Endothelial cell of umbilical vein (primary cell): ENCODE results near the gene IL4I1.

Source experiments
- CTCF ChIP-seq, 2 donors: IDR thresholded peaks; 1 replicate in 1 of 2; 2 replicates in 1 of 2; pipeline ENCODE4 v1.5.1; 2011; ENCODE audit warnings: low read length in 2 of 2, mild to moderate bottlenecking in 2 of 2, moderate library complexity in 2 of 2, control low read depth in 1 of 2, inconsistent platforms in 1 of 2, low read depth in 1 of 2; ENCODE audit not compliant: insufficient read depth in 1 of 2; ENCODE audit errors: extremely low read depth in 1 of 2
- POLR2A ChIP-seq: IDR thresholded peaks from 2 replicates; pipeline ENCODE4 v1.6.1; 2012; ENCODE audit warnings: low read depth, mild to moderate bottlenecking, control low read depth, low read length
- POLR2AphosphoS5 ChIP-seq: IDR thresholded peaks from 2 replicates; pipeline ENCODE4 v1.6.1; 2012; ENCODE audit warnings: low read depth, mild to moderate bottlenecking, control low read depth, low read length, moderate library complexity; ENCODE audit not compliant: insufficient read depth
- TF ChIP-seq, protein P1 (sequence below): IDR thresholded peaks from 2 replicates; pipeline ENCODE4 v1.6.1; 2011; ENCODE audit not compliant: insufficient read depth, insufficient read length

DNA sequence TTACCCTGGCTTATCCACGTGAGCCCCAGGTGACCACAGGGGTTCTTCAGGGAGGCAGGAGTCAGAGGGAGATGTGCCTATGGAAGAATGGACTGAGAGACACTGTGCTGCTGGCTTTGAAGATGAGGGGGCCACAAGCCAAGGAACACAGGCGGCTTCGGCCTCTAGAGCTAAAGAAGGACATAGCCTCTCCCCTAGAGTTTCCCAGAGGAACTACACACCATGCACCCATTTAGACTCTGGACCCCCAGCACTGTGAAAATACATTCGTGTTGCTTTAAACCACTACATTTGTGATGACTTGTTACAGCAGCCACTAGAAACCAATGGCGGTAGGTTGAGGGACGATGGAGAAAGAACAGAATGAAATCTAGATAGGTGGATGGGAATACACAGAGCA, 18.6 kb upstream of the IL4I1 start:
- no peak for TF ChIP-seq CTCF (IDR thresholded peaks at IDR 0.05; ENCODE audit: extremely low read depth in 1 of 2, insufficient read depth in 1 of 2, low read depth in 1 of 2, low read length in 2 of 2)
- TF ChIP-seq, protein P1, sequence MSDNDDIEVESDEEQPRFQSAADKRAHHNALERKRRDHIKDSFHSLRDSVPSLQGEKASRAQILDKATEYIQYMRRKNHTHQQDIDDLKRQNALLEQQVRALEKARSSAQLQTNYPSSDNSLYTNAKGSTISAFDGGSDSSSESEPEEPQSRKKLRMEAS = no peak
- no peak for TF ChIP-seq POLR2A
- no peak for TF ChIP-seq POLR2AphosphoS5
